HuH-7.5 (cell line): ENCODE results near the gene CCT4.
"Not testable (repeated sequence)": the region's sequence is repeated elsewhere in the genome, so short reads cannot be mapped to it uniquely, and the experiment has no call there.

Source experiments
- DNase-seq: peaks from one replicate; pipeline ENCODE4 v3.0.0; 2011; ENCODE audit warnings: low spot score

The CCT4 gene, protein sequence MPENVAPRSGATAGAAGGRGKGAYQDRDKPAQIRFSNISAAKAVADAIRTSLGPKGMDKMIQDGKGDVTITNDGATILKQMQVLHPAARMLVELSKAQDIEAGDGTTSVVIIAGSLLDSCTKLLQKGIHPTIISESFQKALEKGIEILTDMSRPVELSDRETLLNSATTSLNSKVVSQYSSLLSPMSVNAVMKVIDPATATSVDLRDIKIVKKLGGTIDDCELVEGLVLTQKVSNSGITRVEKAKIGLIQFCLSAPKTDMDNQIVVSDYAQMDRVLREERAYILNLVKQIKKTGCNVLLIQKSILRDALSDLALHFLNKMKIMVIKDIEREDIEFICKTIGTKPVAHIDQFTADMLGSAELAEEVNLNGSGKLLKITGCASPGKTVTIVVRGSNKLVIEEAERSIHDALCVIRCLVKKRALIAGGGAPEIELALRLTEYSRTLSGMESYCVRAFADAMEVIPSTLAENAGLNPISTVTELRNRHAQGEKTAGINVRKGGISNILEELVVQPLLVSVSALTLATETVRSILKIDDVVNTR

DNA sequence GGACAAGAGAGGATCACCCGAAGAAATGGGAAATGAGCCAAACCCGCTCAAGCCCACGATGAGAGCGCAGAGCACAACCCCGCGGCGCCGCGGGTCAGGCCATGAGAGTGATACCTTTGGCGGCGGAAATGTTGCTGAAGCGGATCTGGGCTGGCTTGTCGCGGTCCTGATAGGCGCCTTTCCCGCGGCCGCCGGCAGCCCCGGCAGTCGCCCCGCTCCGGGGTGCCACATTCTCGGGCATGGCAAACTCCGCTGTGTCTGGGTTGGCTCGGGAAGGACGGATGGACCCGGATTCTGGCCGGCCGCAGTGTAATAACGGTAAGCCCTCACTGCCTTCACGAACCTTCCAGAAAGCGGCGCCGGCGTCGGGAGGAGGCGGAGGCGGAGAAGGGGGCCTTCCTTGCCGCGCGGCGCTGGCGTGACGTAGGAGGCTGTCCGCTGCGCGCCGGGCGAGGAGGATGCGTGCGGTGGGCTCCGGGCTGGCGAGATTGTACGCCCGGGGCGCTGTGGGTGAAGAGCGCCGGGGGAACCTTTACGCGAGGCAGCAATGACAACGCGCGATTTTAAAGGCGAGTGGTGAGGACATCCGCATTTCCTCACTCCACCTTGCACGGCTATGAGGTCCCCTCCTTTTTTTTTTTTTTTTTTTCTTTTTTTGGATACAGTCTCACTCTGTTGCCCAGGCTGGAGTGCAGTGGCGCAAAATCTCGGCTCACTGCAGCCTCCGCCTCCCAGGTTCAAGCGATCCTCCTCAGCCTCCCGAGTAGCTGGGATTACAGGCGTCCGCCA lies at the start of gene CCT4:
Gene CCT4 (minus strand): TSS at position 390 of the 789 bp plus-strand sequence. CDS start 149 bp downstream, at position 241.
- DNase-seq: peak; percentile 52

- no peak for DNase-seq
These were observed 49.4 kb upstream of the CCT4 start for GRCh38 chr2:61937886-61938285.

DNA sequence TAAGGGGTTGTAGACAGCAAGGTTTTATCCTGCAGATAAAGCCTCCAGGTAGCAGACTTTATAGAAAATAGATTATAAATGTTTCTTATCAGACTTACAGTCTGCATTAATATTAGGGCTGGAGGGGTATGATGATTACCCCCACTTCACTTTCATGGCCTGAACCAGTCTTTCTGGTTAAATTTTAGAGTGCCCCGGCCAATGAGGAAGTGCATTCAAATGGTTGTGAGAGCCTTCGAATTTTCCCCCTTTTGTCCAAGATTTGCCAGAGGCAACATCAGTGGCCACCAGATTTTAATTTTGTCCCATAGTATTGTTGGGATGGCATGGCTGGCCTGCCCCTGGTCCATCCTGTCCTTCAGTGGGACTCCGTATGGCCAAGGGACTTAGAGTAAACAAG lies 48.6 kb upstream of the CCT4 start:
- no peak for DNase-seq

GRCh38 chr2:61928826-61929461 lies 40.5 kb upstream of the CCT4 start:
- no peak for DNase-seq

DNA sequence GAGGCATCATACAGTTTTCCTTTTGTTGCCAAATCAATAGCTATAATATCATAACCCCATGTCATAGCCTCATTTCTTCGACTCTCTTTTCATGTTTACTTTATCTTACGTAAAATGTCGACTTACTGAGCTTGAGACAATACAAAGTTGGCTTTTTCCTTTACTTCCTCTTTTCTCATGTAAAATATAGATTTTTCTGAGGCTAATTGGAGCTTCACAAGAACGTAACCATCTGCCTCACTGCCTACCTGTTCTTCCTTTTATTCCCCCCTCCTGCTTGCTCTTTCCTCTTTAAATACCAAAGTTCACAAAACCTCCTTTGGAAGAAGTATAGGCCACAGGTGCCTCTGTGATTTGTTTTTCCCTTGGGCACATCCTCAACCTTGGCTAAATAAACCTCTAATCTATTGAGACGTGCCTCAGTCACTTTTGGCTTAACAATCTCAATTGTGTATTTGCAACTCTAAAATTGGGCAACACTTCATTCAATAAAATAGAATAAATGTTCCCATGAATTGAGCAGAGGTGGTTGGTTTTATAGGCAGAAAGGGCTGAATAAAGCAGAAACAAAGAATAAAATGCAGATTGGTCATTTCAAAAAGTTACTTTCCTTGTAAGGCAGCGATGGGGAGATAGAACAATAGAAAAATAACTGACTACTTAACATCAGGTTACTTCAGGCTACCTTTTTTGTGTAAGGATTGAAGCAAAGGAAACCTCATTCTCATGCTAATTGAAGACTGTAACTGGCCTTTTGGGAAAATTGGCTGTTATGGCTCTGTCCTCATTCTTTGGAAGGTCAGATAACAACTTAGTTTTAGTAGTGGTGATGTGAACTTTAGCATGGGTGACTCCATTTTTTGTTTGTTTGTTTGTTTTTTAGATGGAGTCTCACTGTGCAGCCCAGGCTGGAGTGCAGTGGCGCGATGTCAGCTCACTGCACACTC lies 38.3 kb upstream of the CCT4 start:
- DNase-seq: no peak

GRCh38 chr2:61924895-61925663 lies 36.6 kb upstream of the CCT4 start:
- no peak for DNase-seq

GRCh38 chr2:61922714-61923113 lies 34.3 kb upstream of the CCT4 start:
- no peak for DNase-seq

- no peak for DNase-seq
These were observed 32.1 kb upstream of the CCT4 start for GRCh38 chr2:61920548-61920947.

GRCh38 chr2:61914794-61915193 lies 26.3 kb upstream of the CCT4 start:
- DNase-seq: not testable (repeated sequence)

GRCh38 chr2:61911510-61911909 lies 23.1 kb upstream of the CCT4 start:
- DNase-seq: no peak

GRCh38 chr2:61910603-61911002 lies 22.1 kb upstream of the CCT4 start:
- DNase-seq: no peak

- DNase-seq: no peak
These were observed 20.7 kb upstream of the CCT4 start for GRCh38 chr2:61909116-61909515.

DNA sequence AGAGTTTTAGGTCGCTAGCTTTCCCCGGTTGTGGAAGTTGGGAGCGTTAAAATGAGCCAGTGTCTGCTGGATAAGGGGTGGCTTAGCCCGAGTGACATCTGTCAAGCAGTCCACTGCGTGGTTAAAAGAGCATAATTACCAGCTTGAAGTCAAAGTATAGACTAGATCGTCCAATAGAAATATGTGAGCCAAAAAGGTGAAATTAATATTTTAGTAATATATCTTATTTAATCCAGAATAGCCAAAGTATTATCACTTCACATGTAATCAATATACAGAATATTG lies 17.7 kb upstream of the CCT4 start:
- DNase-seq: no peak

- DNase-seq: peak; percentile 31
These were observed 17.1 kb upstream of the CCT4 start, which contains the start of gene COMMD1 for GRCh38 chr2:61905372-61906185. COMMD1 (plus strand) TSS chr2:61905674; CDS start chr2:61905679, 5 bp downstream.

DNA sequence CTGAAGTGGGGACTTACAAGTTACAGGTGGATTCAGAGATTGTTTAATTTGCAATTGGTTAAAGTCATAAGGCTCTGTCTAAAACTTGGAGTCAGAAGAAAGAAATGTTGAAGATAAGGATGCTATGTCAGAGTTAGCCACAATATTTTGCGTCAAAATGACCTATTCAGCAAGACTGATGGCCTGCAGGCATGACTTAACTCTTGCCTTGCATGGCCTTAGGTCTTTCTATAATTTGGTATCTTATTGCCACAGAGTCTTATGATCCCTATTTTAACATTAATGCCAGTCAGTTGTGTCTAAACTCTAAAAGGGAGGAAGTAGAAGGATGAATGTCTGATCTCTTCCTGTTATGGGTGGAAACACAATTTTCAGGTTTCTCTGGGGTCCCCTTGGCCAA lies 11.8 kb upstream of the CCT4 start:
- no peak for DNase-seq

DNA sequence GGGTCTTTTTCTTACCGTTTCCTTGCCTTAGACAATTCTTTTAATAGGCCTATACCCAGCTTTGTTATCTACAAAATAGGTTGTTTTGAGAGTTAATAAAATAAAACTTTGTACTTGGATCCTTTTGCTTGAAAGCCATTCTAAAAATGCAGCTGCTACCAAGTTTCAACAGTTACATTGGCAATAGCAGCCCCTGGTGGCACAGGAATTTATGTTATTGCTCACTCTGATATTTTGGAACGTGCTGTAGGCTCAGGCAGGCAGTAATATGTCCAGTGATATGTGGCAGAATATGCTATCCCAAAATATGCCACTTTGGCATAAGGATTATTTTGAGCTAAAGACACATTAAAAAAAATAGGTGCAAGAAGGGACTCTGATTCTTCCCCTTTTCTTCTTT lies 10.4 kb upstream of the CCT4 start:
- DNase-seq: peak; percentile 15

- no peak for DNase-seq
These were observed 664 bp downstream of the CCT4 start for GRCh38 chr2:61887717-61888266.

GRCh38 chr2:61885896-61886603 lies 2.4 kb downstream of the CCT4 start:
- DNase-seq: no peak

- no peak for DNase-seq
These were observed 5.6 kb downstream of the CCT4 start for GRCh38 chr2:61882850-61883249.
